ENCODE measurements around the gene PROKR1. TPM values are rescaled to one million over a fixed set of nuclear protein-coding genes. Genes with fewer than 3 reads are reported as not detected.
"Not testable (repeated sequence)": the region's sequence is repeated elsewhere in the genome, so short reads cannot be mapped to it uniquely, and the experiment has no call there.

The PROKR1 gene
- total RNA-seq, 1 donor from 2014 or later = not detected

- Mint-ChIP-seq H3K36me3 (ENCODE audit: low read depth) (no peaks in the 10 kb centered on the region), H3K4me1 (peaks cover 4% of the 10 kb centered on the region), H3K27ac (no peak overlapping the region), H3K9me3 (peaks cover 16% of the 10 kb centered on the region), H3K27me3 (peaks cover 40% of the 10 kb centered on the region), H3K4me3 (no peak overlapping the region)
- DNase-seq = peak; percentile 45
- intact Hi-C loops (cut with micrococcal nuclease) = no loop called here
Measured at GRCh38 chr2:68669651-68670050, 26.3 kb downstream of the PROKR1 start.

GRCh38 chr2:68671961-68672360 is 28.6 kb downstream of the PROKR1 start:
- Mint-ChIP-seq H3K36me3 (ENCODE audit: low read depth) (no peaks in the 10 kb centered on the region), H3K4me1 (peaks cover 4% of the 10 kb centered on the region), H3K27me3 (peaks cover 33% of the 10 kb centered on the region), H3K4me3 (no peak overlapping the region), H3K27ac (no peak overlapping the region), H3K9me3 (peaks cover 15% of the 10 kb centered on the region)
- intact Hi-C loops (cut with micrococcal nuclease) = no loop called here
- no peak for DNase-seq

- Mint-ChIP-seq H3K4me1 (peaks cover 4% of the 10 kb centered on the region), H3K9me3 (peaks cover 15% of the 10 kb centered on the region), H3K27me3 (peaks cover 32% of the 10 kb centered on the region), H3K36me3 (ENCODE audit: low read depth) (no peaks in the 10 kb centered on the region), H3K27ac (no peak overlapping the region), H3K4me3 (no peak overlapping the region)
- DNase-seq = no peak
- intact Hi-C loops (cut with micrococcal nuclease) = no loop called here
Measured at GRCh38 chr2:68673631-68674030, 30.3 kb downstream of the PROKR1 start.

GRCh38 chr2:68675470-68675869 is 32.1 kb downstream of the PROKR1 start:
- Mint-ChIP-seq H3K36me3 (ENCODE audit: low read depth) (no peaks in the 10 kb centered on the region), H3K4me1 (peaks cover 4% of the 10 kb centered on the region), H3K4me3 (no peak overlapping the region), H3K27ac (no peak overlapping the region), H3K9me3 (peaks cover 10% of the 10 kb centered on the region), H3K27me3 (peaks cover 22% of the 10 kb centered on the region)
- DNase-seq = no peak
- intact Hi-C loops (cut with micrococcal nuclease) = no loop called here

GRCh38 chr2:68677837-68678236 is 34.5 kb downstream of the PROKR1 start:
- intact Hi-C loops (cut with micrococcal nuclease); H3K27ac Mint-ChIP-seq; H3K36me3 Mint-ChIP-seq (ENCODE audit: low read depth); DNase-seq; H3K4me3 Mint-ChIP-seq; H3K4me1 Mint-ChIP-seq: not testable (repeated sequence)
- Mint-ChIP-seq H3K27me3 (peaks cover 23% of the 10 kb centered on the region), H3K9me3 (peaks cover 21% of the 10 kb centered on the region)

GRCh38 chr2:68679166-68679916 is 36.0 kb downstream of the PROKR1 start:
- intact Hi-C loops (cut with micrococcal nuclease); H3K4me1 Mint-ChIP-seq; H3K36me3 Mint-ChIP-seq (ENCODE audit: low read depth); DNase-seq; H3K27ac Mint-ChIP-seq; H3K4me3 Mint-ChIP-seq: not testable (repeated sequence)
- peaks cover 17% of the 10 kb centered on the region for H3K9me3 Mint-ChIP-seq
- H3K27me3 Mint-ChIP-seq = peaks cover 17% of the 10 kb centered on the region

GRCh38 chr2:68679917-68680267 is 36.5 kb downstream of the PROKR1 start:
- peaks cover 14% of the 10 kb centered on the region for H3K27me3 Mint-ChIP-seq
- H3K27ac Mint-ChIP-seq; DNase-seq; intact Hi-C loops (cut with micrococcal nuclease); H3K36me3 Mint-ChIP-seq (ENCODE audit: low read depth); H3K4me3 Mint-ChIP-seq; H3K4me1 Mint-ChIP-seq: not testable (repeated sequence)
- peaks cover 14% of the 10 kb centered on the region for H3K9me3 Mint-ChIP-seq

GRCh38 chr2:68684197-68684596 is 40.8 kb downstream of the PROKR1 start:
- no peak overlapping the region for H3K27ac Mint-ChIP-seq
- peaks cover 12% of the 10 kb centered on the region for H3K9me3 Mint-ChIP-seq
- H3K36me3 Mint-ChIP-seq (ENCODE audit: low read depth) = no peaks in the 10 kb centered on the region

GRCh38 chr2:68686178-68686577 is 42.8 kb downstream of the PROKR1 start:
- intact Hi-C loops (cut with micrococcal nuclease) = no loop called here
- no peak overlapping the region for H3K4me3 Mint-ChIP-seq

More at GRCh38 chr2:68684197-68684596, 40.8 kb downstream of the PROKR1 start:
- peaks cover 13% of the 10 kb centered on the region for H3K27me3 Mint-ChIP-seq
- peaks cover 3% of the 10 kb centered on the region for H3K4me1 Mint-ChIP-seq
- no peak for DNase-seq
- intact Hi-C loops (cut with micrococcal nuclease) = no loop called here
- no peak overlapping the region for H3K4me3 Mint-ChIP-seq

GRCh38 chr2:68687018-68687417 is 43.6 kb downstream of the PROKR1 start:
- H3K9me3 Mint-ChIP-seq = no peaks in the 10 kb centered on the region
- H3K4me3 Mint-ChIP-seq = no peak overlapping the region
- H3K4me1 Mint-ChIP-seq = peaks cover 16% of the 10 kb centered on the region
- no peak for DNase-seq
- no peak overlapping the region for H3K27ac Mint-ChIP-seq
- H3K36me3 Mint-ChIP-seq (ENCODE audit: low read depth) = no peaks in the 10 kb centered on the region
- peaks cover 6% of the 10 kb centered on the region for H3K27me3 Mint-ChIP-seq
- intact Hi-C loops (cut with micrococcal nuclease) = no loop called here

More at GRCh38 chr2:68686178-68686577, 42.8 kb downstream of the PROKR1 start:
- H3K27me3 Mint-ChIP-seq = peaks cover 11% of the 10 kb centered on the region
- no peaks in the 10 kb centered on the region for H3K36me3 Mint-ChIP-seq (ENCODE audit: low read depth)
- H3K27ac Mint-ChIP-seq = no peak overlapping the region
- DNase-seq = no peak
- peaks cover 16% of the 10 kb centered on the region for H3K4me1 Mint-ChIP-seq
- peaks cover 4% of the 10 kb centered on the region for H3K9me3 Mint-ChIP-seq

GRCh38 chr2:68689553-68690537 is 46.5 kb downstream of the PROKR1 start:
- no peaks in the 10 kb centered on the region for H3K9me3 Mint-ChIP-seq
- intact Hi-C loops (cut with micrococcal nuclease) = loop anchor here (1.0 kb wide), 2 partner anchors 25 to 37 kb away; no protein-coding TSS in a partner anchor
- peak; percentile 63 for DNase-seq
- peak overlapping the region; percentile 11 for H3K4me3 Mint-ChIP-seq
- no peaks in the 10 kb centered on the region for H3K36me3 Mint-ChIP-seq (ENCODE audit: low read depth)
- peaks cover 20% of the 10 kb centered on the region for H3K4me1 Mint-ChIP-seq
- H3K27me3 Mint-ChIP-seq = peaks cover 8% of the 10 kb centered on the region
- peak overlapping the region; percentile 49 for H3K27ac Mint-ChIP-seq

- intact Hi-C loops (cut with micrococcal nuclease) = loop anchor here (1.0 kb wide), 1 partner anchor 38 kb away; no protein-coding TSS in a partner anchor
- peak overlapping the region; percentile 8 for H3K27ac Mint-ChIP-seq
- no peak overlapping the region for H3K4me3 Mint-ChIP-seq
- H3K4me1 Mint-ChIP-seq = peaks cover 20% of the 10 kb centered on the region
- H3K9me3 Mint-ChIP-seq = no peaks in the 10 kb centered on the region
- H3K36me3 Mint-ChIP-seq (ENCODE audit: low read depth) = no peaks in the 10 kb centered on the region
- no peak for DNase-seq
- H3K27me3 Mint-ChIP-seq = peaks cover 8% of the 10 kb centered on the region
Measured at GRCh38 chr2:68690851-68691250, 47.5 kb downstream of the PROKR1 start.

- H3K27me3 Mint-ChIP-seq = peaks cover 11% of the 10 kb centered on the region
- no peaks in the 10 kb centered on the region for H3K9me3 Mint-ChIP-seq
- H3K4me3 Mint-ChIP-seq = no peak overlapping the region
- no peak overlapping the region for H3K27ac Mint-ChIP-seq
- DNase-seq = peak; percentile 43
- intact Hi-C loops (cut with micrococcal nuclease) = no loop called here
- peaks cover 20% of the 10 kb centered on the region for H3K4me1 Mint-ChIP-seq
- H3K36me3 Mint-ChIP-seq (ENCODE audit: low read depth) = no peaks in the 10 kb centered on the region
Measured at GRCh38 chr2:68692511-68692910, 49.1 kb downstream of the PROKR1 start.

GRCh38 chr2:68693951-68694350 is 50.6 kb downstream of the PROKR1 start:
- intact Hi-C loops (cut with micrococcal nuclease) = no loop called here
- H3K36me3 Mint-ChIP-seq (ENCODE audit: low read depth) = no peaks in the 10 kb centered on the region

More at GRCh38 chr2:68693951-68694350, 50.6 kb downstream of the PROKR1 start:
- H3K27me3 Mint-ChIP-seq = peaks cover 11% of the 10 kb centered on the region
- peak; percentile 33 for DNase-seq
- no peaks in the 10 kb centered on the region for H3K9me3 Mint-ChIP-seq
- H3K4me1 Mint-ChIP-seq = peaks cover 25% of the 10 kb centered on the region
- H3K27ac Mint-ChIP-seq = no peak overlapping the region
- H3K4me3 Mint-ChIP-seq = no peak overlapping the region

All from activated CD4-positive, alpha-beta T cell treated with anti-CD3 and anti-CD28 coated beads, Interleukin-2, amount 10 ng/mL, durations not matched to agents 24 days and 14 days (primary cell).